GF-D8 (cell line): ENCODE results near the gene NEUROD2.

ENCODE experiments used
- DNase-seq: peaks from one replicate; lab custom pipeline; 2025; lab: John Stamatoyannopoulos, UW

The NEUROD2 gene

GRCh38 chr17:39580082-39580468, 27.6 kb downstream of the NEUROD2 start:
- no peak for DNase-seq

GRCh38 chr17:39579318-39580081, 28.2 kb downstream of the NEUROD2 start:
- DNase-seq, result no peak

GRCh38 chr17:39578272-39578671, 29.4 kb downstream of the NEUROD2 start:
- no peak for DNase-seq

GRCh38 chr17:39576187-39576586, 31.5 kb downstream of the NEUROD2 start:
- DNase-seq, result no peak

- DNase-seq, result no peak
These were observed 34.0 kb downstream of the NEUROD2 start for GRCh38 chr17:39573447-39574298.

GRCh38 chr17:39572121-39572520, 35.6 kb downstream of the NEUROD2 start:
- no peak for DNase-seq

- DNase-seq, result no peak
These were observed 38.6 kb downstream of the NEUROD2 start for GRCh38 chr17:39569126-39569525.

- DNase-seq, result no peak
These were observed 39.0 kb downstream of the NEUROD2 start for GRCh38 chr17:39568702-39569101.

- DNase-seq, result no peak
These were observed 41.4 kb downstream of the NEUROD2 start for GRCh38 chr17:39566094-39566850.

- DNase-seq, result no peak
These were observed 43.4 kb downstream of the NEUROD2 start for GRCh38 chr17:39564211-39564848.

GRCh38 chr17:39563476-39563875, 44.2 kb downstream of the NEUROD2 start:
- no peak for DNase-seq

GRCh38 chr17:39562976-39563375, 44.7 kb downstream of the NEUROD2 start:
- DNase-seq, result no peak

- no peak for DNase-seq
These were observed 45.3 kb downstream of the NEUROD2 start for GRCh38 chr17:39562395-39562794.

- DNase-seq, result no peak
These were observed 51.3 kb downstream of the NEUROD2 start for GRCh38 chr17:39556423-39556822.

- no peak for DNase-seq
These were observed 52.4 kb downstream of the NEUROD2 start for GRCh38 chr17:39555368-39555767.
